HG02623 (cell line): ENCODE data around the gene MPRIP.
"Not testable (repeated sequence)": the region's sequence is repeated elsewhere in the genome, so short reads cannot be mapped to it uniquely, and the experiment has no call there.

Source experiments
- ATAC-seq: cut with Tn5 transposase; IDR thresholded peaks from one replicate; pipeline ENCODE4 v1.9.1; 2021; ENCODE audit warnings: moderate library complexity; ENCODE audit not compliant: unreplicated experiment

MPRIP gene

DNA sequence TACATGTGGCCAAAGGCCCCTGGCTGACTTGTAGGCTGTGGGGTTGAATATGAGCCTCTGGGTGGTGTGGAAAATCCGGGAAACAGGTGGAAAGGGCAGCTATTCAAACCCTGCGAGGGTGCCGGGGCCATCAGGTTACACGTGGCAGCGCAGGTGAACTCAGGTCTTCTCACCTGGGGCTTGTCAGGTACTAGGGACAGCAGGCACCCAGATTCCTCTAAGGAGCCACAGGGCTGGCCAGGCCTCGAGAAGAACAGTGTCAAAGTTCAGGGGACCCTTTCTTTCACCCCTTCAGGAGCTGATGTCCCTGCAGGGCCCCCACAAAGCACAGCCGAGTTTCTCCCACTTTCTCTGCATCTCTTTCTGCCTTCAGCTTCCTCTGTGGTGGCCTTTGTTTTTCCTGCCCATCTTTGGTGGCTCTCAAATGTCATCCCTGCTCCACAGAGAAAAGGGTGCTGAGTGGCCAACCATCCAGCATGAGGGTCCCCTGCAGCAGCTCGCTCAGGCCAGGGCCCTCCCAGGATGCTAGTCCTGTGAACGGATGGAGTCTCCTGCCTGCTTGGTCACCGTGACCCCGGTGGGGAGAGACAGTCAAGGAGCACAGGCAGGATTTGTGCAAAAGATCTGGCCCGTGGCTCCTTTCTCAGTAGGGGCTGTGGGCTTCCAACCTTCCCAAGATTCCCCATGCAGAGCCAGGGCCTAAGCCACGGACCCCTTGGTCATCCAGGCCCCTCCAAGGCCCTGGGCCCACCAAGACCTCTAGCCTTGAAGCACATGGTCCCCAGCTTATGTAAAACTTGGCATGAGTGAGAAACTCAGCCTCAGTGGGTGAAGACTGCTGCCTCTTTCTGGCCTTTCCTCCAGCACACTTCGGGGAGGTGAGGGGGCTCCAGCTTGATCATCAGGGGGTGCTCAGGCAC is 28.2 kb upstream of the MPRIP start:
- not testable (repeated sequence) for ATAC-seq

DNA sequence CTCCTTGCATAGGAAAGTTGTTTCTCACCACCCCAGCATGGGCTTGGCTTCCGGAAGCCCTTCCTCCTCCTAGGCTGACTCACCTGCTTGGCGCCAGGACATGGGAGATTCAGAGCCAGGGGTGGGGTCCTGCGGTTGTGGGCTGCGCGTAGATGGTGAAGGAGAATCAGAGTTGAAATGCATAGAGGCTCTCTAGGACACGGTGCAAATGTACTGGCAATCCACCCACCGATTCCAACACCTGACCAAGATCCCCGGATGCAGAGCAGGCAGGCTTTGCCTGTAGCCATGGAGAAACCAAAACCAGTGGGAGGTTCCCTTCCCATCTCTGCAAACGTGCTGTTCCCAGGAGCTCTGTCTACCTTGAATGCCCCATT is 27.5 kb upstream of the MPRIP start:
- ATAC-seq: not testable (repeated sequence)

DNA sequence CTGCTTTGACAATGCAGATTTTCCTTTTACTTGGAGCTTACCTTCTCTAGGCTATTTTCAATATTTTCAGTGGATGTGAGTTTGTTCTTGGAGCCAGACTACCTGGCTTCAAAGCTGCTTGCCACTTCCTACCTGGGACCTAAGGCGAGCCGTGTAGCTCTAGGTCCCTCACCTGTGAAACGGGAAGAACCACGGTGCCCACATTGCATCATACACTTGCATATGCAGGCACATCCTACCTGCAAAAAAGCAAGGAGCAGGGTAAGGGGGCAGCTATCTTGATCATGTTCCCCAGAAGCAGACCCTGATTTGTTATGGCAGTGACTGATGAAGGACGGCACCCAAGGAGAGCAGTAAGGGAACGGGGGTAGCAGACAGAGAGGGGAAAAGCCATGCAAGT is 27.0 kb upstream of the MPRIP start:
- no peak for ATAC-seq

DNA sequence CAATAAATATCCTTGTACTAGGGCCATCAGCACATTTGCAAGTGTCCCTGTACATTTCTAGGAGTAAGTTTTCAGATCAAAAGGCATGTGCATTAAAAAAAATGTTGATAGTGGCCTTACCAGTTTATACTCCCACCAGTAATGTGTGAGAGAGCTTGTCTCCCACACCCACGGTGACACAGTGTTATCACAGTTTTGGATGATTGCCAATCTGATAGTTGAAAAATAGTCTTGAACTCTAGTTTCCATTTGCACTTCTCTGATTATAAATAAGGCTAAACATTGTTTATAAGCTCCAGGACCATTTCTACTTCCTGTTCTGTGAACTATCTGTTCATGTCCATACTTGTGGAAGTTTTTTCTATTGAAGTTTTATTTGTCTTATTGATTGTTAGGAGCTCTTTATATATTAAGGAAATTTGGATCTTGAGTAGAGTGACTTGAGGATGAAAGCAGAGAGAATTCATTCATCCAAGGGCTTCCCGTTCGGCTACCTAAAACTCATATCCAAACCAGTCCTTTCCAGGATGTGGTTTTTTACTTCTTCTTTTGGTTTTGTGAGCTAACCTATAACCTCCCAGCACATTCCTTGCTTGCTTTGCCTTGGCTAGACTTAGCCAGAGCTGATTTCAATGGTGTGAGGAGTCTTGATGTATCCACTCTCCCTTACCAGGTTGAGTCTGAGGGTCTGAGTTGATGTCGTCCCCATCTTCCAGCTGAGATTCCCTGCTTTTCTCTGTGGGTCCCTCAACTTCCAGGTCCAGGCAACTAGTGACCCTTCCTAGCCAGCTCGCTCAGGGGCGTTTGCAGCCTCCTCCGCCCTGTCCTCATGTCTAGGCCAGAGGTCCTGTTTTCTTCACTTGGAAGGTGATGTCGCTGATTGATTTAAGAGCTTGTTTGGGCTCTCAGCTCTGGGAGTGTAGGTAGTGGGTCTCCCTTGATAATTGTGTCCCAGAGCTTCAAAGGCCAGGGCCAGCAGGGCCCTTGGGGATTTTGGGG is 25.8 kb upstream of the MPRIP start:
- not testable (repeated sequence) for ATAC-seq

DNA sequence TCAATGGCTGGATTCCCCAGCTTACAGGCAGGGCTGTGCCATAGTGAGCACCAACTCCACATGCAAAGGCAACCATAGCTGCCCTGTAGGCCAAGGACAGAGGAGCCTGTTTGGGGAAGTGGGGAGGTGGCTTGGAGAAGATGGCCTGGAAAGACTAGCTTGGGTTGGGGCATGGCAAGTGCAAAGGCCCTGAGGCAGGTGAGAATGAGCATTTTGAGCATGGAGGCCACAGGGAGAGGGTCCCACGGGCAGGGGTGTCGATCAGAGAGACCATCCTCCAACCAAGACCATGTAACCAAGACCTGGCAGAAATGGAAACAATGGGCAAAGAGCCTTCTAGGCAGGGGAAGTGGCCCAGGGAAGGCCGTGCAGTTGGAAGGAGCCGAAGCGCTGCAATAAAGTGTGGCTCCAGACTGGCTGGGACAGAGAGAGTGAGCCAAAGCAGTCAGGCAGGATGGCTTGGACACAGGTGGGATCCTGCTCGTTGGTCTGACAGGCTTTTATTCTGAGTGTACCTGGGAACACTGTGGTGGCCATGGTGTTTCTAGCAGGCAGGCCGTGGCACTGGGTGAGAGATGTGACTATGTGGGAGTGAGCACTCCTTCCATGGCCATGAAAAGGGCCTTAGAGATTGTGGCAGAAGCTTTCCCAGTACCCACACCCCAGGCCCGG is 24.8 kb upstream of the MPRIP start:
- ATAC-seq: no peak

DNA sequence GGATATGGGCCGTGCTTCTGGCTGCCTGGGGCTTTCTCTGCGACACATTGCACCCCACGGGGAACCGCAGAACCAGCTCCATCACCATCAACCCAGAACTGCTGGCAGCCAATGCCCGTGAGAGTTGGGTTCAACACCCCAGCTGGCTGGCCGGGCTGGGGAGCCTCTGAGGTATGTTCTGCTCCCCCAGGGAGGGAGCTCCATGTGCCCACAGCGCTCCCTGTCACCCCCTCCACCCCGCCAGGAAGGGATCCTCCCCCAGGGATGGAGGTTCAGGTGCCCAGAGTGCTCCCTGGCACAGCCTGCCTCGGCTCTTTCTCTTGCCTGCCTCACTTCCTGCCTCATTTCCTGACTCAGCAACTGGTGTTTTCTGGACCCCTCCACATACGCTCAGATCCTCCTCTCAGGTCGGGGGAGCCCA is 24.2 kb upstream of the MPRIP start:
- no peak for ATAC-seq

DNA sequence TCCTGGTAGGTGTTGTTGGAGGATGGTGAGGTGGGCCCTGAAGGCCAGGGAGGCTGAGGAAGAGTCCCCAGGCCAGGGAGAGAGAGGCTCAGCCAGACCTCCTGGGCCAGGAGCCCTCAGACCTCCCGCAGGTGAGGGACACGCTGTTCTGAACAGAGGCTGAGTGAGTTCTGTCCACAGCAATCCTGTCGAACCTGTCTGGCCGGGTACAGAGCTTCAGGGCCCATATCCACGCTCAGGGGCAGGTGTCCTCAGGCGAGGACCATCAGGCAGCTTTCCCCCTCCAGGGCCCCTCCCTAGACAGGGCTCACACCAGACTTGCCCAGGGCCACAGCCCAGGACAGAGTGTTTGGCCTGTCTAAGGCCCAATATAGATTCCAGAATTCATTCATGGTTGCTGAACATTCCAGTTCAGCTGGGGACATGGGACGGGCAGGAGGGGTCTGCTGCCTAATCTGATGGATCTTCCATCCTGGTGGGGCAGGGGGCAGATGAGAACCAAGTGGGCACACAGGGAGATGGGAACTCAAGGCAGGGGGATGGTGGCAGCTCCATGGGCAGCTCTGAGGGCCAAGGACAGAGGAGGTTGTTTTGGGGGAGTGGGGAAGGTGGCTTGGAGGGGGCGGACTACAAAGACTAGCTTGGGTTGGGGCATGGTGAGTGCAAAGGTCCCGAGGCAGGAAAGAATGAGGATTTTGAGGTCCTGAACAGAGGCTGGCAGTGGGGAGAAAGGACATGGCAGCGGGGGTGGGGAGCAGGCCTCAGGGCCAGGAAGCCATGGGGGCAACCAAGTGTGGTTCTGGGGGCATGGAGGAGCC is 23.4 kb upstream of the MPRIP start:
- no peak for ATAC-seq

DNA sequence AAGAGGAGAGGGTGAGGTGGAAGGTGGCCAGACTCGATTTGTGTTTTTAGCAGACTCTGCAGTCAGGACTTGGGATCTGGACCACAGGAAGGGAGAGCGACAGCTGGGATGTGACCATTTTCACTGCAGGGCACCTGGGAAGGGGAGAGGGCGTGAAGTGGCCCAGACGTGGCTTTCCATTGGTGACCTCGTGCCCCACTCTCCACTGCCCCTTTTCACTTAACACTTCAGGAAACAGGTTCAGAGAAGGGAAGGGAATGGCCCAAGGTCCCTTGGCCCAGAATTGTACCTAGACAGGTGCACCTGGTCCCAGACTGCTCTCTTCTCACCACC is 22.9 kb upstream of the MPRIP start:
- ATAC-seq: no peak

DNA sequence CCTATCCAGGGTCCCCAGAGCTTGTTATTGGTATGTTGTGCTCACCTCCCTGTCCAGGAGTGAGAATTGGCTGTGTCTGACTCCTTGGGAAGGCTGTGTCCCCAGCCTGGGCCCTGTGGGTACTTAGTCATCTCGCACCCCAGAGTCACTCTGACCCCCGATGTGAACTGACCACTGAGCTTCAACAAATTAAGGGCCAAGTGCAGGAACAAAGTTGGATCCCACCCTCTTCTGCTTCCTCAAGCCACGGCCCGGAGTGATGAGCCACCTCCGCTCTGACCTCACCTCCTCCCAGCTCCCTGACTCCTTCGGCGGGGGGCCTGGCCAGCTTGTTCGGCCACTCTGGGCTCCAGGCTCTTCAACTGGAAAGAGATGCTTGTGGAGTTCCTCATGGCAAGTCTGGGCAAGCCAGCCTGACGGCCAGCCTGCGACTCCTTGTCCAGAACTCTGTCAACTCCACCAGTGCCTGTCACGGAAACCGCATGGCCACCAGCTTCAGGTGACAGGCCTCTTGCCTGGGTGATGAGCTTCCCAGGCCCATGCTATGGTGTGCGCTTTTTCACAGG is 22.3 kb upstream of the MPRIP start:
- ATAC-seq: no peak

DNA sequence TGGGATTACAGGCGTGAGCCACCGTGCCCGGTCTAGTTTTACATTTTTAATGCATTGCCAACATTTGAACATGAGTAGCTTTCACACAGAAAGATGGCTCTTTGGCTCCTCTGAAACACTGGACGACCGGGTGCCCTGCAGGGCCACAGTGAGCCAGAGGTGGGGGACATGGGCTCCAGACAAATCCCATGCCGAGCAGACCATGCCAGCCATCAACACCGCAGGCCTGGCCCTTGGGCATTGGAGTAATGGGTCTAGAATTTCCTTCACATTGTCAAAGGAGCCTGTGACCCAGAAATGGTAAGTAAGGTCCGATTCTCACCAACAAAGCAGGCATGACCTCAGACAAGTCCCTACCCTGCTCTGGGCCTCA is 21.4 kb upstream of the MPRIP start:
- no peak for ATAC-seq

DNA sequence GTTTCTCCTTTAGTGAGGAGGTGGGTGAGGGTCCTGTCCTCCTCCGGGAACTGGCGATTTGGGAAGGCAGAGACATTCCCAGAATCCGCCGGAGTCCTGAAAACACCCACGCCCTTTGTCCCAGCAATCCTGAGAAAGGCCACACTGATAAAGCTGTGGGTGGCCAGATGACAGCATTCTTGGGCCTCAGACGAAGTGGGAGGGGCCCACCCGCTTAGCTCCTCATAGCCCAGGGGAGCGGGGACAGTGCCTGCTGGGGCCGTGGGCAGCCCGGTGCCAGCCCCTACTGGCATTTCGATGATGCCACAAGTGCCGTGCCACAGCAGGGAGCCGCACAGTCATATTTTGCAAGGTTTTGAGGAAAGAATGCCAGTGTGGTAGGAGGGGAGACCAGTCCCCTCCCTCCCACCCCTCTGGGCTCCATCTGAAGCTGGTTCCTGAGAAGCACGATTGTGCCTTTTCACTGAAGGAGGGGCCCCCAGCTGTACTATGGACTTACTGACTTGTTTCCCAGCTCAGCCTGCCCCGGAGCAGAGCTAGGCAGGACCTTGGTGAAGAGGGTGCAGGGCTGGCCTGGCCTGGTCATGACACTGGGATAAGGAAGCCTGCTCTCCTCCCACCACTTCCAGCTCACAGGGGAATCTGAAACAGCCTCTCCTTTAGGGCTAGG is 20.9 kb upstream of the MPRIP start:
- ATAC-seq: no peak

DNA sequence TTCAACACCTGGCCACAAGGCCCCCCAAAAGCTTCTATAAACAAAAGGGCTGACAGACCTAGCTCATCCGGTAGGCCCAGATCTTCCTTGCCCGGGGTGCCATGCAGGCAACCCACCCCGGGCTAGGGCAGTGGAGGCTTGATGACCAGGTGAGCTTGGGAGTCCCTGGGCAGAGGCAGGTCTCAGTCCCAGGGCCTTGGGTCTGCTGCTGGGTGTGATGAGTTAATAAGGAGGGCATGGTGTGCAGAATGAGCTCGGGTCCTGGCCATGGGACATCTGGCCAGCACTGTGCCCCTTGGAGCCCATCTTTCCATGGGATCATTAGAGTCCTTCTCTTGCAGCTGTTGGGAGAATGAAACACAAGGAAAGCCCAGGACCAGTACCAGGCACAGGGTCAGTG is 20.2 kb upstream of the MPRIP start:
- ATAC-seq: no peak

DNA sequence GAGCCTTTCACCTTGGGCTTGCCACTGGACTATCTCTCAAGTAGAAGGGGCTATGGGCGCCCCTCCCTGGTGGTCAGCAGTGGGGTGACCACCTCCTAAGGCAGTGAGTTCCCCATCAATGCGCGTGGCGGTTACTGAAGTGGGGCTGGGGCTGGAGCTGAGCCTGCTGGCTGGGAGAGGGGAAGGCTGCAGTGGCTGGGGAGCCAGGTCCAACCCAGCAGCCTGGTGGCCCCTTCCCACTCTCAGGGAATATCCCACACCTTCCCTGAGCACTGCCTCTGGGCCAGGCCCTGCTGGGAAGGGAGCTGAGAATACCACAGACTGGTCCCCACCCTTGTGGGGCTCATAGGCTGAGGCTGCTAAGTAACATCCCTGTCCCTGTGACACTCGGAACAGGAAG is 19.8 kb upstream of the MPRIP start:
- ATAC-seq: no peak

DNA sequence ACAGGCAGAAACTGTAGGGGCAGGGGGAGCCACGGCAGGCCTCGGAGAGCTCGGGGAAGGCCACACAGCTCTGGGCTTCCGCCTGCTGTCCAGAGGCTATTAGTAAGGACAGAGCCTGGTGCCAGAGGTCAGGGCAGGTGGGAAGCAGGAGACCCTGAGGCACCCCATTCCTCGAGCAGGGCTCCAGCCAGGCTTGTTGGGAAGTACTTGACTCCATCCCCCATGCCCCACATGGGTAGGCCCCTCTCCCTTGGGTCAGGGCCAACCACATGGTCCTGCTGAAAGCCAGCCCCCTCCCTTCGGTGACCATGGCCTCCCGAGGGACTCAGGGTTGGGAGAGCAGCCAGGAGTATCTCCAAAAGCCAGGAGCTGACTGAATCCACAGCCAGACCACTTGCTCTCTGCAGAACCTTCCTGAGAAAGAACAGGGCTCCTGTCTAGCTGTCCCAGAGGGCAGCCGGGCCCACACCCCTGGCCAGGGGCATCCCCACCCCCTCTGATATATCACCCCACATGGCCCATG is 17.4 kb upstream of the MPRIP start:
- ATAC-seq: no peak

DNA sequence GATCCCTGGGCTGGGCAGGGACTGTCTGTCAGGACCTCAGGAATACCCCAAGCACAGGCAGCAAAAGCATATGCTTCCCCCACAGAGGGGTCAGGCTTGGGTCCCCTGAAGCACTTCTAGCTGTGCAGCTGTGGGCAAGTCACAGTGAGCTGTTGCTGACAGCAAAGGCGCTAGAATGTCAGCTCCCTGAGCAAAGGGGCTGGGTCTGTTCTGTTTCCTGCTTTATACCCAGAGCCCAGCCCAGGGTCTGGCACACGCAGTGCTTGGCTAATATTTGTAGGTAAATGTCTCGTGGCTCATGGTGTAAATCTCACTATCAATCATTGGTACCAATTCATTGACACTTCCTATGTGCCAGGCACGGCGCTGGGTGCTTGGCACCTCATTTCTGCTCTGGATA is 16.6 kb upstream of the MPRIP start:
- ATAC-seq: no peak

DNA sequence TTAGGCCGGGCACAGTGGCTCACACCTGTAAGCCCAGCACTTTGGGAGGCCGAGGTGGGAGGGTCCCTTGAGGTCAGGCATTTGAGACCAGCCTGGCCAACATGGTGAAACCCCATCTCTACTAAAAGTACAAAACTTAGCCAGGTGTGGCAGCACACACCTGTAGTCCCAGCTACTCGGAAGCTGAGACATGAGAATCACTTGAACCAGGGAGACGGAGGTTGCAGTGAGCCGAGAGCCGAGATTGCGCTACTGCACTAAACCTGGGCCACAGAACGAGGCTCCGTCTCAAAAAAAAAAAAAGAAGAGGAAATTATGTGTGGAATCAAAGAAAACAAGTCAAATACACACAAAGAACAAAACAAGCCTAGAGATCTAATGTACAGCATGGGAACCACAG is 16.1 kb upstream of the MPRIP start:
- ATAC-seq: no peak

DNA sequence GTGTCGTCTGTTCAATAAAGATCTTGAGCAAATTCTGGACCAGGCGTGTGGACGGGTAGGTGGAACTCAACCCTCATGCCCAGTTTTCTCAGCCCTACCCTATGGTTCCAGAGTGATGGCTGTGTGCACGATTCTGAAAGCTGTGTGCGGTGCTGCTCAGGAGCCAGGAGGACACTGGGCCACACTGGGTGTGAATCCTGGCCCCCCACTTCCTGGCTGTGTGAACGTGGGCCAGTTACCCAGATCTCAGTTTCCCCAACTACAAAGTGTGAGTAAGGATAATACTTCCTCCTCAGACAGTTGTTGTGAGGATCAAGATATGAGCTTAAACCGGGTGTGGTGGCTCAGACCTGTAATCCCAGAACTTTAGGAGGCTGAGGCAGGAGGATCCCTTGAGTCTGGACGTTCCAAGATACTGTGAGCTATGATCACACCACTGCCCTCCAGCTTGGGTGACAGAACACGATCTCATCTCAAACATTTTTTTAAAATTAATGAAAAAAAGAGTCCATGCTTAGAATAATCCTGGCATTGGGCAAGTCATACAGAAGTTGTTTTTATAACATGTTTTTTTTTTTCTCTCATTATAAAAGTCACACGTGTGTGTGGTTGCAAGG is 14.7 kb upstream of the MPRIP start:
- no peak for ATAC-seq

DNA sequence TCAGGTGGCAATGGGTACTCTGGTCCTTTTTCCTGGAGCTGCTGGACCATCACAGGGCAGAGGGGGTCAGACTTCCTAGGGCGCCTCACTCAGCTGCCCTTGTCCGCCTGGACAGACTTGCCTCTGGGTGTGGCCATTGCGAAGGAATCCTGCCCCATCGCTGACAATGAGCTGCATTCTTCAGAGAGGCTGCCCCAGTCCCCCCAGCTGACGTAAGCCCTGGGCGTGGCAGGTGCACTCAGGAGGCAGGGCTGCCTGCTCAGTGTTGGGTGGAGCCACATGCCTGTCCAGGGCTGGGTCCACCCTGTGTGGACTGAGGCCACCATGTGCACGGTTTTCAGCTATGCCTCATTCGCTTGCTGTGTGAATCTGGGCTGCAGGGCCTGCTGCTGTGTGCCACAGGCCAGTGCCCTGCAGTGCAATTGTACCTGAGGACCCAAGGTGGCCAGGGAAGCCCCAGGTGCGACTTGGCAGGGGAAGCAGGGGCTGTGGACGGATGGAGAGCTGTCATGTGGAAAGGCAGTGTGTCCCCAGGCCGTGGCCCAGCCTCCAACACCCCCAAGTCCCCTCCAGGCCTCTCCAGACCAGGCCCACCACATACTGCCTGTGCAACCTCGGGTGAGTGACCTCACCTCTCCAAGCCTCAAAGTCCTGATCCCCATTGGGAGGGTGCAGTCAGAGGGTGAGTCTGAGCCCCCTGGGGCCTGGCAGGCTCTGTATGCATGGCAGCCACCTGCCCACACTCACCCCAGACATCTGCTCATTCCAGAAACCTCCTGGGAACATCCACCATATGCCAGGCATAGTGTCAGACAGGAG is 14.0 kb upstream of the MPRIP start:
- ATAC-seq: no peak
